ENCODE data around the gene DCLK1.

Gene DCLK1

DNA sequence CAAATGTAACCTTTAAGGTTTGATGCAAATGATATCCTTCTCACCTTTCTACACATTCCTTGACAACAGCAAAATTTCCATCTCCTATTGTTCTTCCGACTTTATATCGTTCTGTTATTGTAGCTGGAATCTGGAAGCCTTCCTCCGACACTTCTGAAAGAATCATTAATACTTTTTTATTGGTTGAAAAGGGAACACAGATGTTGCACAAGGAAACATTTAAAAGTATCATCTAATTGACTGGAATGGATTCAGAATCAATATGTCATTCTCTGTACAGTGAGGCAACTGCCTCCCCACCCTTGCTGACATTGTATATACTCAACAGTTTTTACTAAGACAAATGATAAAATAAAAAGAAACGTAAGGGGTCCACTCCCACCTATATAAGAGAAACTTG lies 295.2 kb downstream of the DCLK1 start:
- no peak for DNase-seq

DNA sequence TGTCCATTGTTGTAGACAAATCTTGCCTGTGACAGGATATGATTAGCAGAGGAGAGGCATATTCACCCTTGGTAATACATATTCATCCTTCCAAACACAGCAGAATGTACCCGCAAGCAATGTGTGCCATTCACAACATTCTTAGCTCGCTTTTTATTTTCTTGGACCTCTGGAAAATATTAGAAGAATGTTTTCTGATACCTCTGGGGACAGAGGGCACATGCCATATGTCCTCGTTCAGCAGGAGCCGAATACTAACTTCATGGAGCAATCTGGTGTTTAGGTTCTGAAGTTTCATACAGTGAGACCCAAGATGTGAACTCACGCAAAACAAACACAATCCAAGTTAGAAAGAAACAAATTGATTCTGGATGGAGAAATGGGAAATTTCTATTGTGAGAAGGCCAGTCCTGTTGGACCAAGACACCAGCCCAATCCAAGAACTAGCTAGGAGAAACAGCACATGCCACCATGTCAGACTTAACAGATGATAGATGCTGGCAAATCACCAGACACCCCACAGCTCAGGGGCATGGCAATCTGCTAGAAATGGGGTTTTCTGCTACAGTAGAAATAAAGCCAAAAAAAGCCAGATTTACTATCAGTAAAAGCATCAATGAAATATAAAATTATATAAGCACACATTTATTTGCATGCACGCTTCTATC lies 297.4 kb downstream of the DCLK1 start:
- no peak for DNase-seq

GRCh38 chr13:35833031-35833430 lies 298.2 kb downstream of the DCLK1 start:
- no peak for DNase-seq

DNA sequence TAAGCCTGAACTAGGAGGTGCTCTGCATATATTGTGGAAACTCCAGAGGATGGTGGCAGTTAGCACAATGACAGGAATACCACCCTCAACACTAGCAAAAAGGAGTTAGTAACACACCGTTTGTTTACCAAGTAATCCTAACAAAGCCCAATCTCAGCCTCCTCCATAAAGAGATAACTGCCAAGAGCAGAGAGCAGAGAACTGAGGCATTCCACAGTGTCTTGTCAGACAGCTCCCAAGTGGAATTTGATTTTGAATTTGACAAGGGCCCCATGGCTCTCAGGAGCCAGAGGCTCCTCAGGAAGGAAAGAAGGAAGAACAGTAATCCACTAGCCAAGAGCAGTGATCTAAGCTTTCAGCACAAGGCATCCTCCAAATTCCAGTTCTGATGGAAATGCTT lies 298.6 kb downstream of the DCLK1 start:
- DNase-seq: no peak

DNA sequence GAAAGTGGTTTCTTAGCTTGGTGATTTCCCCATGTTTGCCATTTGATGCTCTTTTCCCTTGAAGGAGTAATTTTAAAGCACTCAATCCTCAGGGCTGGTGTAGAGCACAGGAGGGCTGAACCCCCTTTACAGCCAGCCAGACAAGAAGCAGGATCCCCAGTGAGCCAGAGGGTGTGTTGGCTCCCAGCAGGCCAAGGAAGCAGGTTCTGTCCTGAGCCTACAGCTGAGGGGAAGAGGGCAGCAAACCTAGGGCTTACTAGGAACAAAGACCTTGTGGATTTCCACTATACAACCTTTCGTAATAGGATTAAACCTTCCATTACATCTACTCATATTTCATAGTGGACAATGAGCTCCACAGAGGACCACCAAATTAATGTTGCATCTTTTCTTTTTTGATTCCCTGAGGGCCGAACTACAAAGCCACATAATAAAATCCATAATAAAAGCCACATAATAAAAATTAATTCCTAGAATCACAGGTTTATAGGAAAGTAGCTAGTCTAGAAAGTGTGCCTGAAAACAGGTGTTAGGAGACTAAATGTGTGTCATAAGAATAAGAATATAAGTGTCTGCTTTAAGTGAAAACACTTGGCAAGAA lies 300.2 kb downstream of the DCLK1 start:
- DNase-seq: no peak

- DNase-seq: no peak
These were observed 304.4 kb downstream of the DCLK1 start for GRCh38 chr13:35826626-35827254.

DNA sequence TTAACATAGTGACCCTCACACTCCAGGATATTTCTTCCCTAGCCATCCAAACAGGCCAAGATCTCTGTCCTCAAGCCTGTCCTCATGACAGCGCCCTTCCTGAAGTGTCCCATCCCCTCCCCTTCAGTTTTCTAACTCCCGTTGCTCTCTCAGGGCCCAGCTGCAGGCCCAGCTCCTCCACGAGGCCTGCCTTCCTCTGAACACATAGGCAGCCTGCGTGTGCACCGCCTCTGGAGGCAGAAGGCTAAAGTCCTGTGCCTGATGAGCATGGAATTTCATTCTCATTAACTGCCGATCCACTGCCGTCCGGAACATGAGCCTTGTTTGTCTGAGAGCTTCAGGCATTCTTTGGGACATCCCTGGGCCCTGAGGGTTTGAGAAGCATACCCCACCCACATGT lies 306.4 kb downstream of the DCLK1 start:
- DNase-seq: no peak

DNA sequence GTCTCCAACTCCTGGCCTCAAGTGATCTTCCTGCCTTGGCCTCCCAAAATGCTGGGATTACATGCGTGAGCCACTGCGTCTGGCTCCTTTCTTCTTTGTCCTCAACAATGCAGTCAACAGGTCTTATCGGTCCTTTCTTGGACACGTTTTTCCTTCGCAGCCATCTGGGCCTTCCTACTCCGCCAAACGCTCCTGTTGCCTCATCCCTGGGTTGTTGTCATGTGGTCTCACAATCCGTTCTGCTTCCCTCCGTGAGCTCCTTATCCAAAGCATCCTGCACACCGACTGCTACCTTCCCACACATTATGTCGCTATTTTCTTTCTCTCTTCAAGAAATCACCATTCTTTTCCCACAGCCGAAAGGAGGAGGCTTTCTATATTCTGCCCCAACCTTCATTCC lies 306.8 kb downstream of the DCLK1 start:
- DNase-seq: peak in 20 of 58 donors; percentile 2 to 56 (median 22)

GRCh38 chr13:35822666-35823065 lies 308.5 kb downstream of the DCLK1 start:
- no peak for DNase-seq

- no peak for DNase-seq
These were observed 312.5 kb downstream of the DCLK1 start for GRCh38 chr13:35818633-35819067.

DNA sequence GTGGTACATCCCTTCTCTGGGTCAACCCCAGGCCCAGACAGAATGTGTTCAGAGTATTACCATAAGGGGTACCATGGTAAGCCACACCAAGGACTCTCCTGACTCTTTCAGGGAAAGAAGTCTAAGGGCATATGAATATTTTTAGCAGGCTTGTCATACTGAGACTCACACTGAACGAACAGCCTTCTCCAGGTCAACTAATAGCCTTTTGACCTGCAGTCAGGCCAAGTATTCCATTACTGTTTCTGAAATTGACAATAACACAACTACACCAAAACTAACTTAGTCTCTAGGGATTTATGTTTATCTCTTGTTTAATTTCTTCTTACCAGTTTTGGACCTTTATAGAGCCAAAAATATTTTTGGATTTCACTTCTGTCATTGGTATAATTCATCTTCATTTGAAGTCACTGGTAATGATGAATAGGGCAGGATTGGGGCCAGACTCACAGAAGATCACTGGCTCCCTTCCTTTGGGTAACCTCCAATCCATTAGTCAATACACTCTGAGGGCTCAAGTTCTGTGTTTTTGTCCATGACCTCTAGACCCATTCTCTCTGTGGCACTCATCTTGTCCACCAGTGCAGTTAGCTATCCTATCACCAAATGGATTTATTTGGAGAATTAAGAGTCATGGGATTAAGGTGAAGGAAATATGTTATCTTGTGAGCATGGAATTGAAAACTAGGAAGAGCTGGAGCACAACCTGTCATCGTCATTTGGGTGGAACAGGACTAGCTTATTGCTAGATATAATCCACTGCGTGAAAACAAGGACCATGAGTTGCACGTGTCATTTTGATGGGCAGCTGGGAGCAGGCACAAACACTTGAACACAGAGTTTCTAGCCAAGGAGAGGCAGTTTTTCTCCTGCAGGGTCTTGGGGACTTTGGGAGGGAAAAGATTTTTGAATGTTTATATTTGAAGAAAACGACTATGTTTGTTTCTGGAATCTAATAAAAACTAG lies 313.3 kb downstream of the DCLK1 start:
- DNase-seq: no peak

GRCh38 chr13:35814605-35815011 lies 316.6 kb downstream of the DCLK1 start:
- no peak for DNase-seq

GRCh38 chr13:35812736-35813135 lies 318.4 kb downstream of the DCLK1 start:
- DNase-seq: no peak

DNA sequence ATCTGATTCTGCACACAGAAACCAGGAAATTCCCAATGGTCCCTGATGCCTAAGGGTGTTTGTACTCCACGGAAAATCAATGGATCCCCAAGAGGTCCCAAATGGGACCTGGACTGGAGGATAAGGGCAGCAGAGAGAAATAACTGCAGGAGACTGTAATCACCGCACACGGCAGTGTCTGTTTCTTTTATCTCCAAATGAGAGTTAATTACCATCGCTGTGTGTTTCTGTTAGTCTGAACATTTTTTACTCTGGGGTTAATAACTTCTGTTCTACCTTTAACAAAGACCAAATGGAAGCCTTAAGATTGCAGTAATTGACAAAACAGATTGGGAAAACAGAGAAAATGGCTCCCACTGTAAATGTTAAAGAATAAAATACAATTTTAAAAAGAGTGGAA lies 320.9 kb downstream of the DCLK1 start:
- DNase-seq: no peak

- no peak for DNase-seq
These were observed 322.3 kb downstream of the DCLK1 start for GRCh38 chr13:35808846-35809245.

DNA sequence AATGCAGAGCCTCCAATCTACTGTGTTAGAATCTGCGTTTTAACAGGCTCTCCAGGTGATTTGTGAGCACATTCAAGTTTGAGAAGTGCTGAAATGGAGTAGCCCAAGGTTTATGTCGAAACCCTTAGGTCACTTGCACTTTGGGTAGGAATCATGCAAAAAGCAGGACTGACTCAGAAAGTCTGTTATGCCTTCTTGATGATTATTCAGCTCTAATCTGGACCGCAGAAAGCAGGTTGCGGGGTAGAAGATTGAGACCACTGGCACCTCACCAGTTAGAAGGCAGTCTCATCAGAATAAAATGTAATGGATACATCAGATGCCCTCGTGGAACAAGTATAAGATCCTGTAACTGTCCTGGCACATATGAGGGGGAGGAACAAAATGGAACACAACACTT lies 326.3 kb downstream of the DCLK1 start:
- no peak for DNase-seq

DNA sequence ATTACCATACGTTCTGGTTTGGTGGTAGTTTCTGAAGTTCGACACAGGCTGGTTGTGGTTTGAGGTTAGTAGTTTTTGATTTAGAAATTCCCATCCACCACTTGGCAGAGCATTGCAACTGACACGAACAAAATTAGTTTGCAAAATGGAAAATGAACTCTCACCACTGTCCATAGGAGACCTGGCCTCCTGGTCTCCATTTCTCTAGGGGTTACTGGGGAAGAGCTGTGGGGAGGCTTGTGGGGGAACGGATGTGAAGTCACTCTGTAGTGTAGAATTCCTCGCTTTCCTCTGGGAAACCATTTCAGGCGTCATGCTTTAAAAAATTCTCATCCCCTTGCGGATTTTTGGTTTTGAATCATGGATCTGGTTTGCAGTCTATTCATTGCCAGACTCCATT lies 333.2 kb downstream of the DCLK1 start:
- DNase-seq: no peak

- DNase-seq: no peak
These were observed 333.9 kb downstream of the DCLK1 start for GRCh38 chr13:35797244-35797643.

DNA sequence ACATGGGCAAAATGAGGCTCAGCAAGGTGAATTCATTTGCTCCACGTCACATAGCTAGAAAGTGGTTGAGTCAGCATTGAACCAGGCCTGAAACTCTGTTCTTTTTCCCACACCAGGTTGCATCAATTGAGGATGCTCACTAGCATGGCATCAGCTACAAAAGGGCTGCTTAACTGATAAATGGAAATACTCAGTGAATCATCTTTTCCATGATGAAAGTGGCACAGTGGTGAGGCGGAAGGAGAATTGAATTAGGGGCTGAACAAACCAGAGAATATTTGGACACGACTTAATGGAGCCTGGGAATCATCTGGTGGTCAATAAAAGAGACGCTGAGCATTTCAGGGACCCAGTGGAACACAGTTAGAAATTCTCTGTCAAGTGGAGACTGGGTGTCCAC lies 334.6 kb downstream of the DCLK1 start:
- DNase-seq: no peak

DNA sequence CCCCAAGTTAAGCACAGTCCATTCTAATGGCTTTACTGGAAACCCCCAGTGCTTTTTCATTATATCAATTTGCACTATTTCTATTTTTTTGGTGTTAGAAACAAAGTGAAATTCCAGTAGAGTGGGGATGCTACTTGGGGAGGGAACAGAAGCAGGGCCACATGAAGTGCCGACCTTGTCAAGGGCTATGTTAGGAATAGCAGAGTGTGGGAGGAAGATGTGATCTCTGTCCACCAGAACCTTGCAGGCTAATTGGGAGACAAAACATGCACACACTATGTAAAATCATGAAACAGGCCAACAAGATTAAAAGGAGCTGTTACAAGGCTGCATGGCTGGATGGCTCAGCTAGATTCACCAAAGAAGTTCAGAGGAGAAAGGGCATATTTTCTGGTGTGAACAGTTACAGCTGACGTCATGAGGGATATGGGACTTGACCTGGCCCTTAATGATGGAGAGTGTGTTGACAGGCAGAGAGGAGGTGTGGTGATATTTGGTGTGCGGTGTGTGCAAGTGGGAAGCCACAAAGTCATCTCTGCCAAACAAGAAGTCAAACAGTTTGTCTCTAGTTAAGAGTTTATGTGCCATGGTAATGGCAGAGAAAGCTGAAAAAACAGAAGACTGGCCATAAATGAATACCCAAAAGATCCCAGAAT lies 336.3 kb downstream of the DCLK1 start:
- DNase-seq: no peak

- DNase-seq: peak in 1 of 58 donors; percentile 5
These were observed 337.4 kb downstream of the DCLK1 start for GRCh38 chr13:35793823-35794222.
